Tongue (tissue), 2 donors: Measurements from ENCODE around the gene PDXDC1. TPM values are rescaled to one million over a fixed set of nuclear protein-coding genes. Genes with fewer than 3 reads are reported as not detected.
A peak's percentile ranks its signal among the peaks of the same experiment; 100 is the strongest.
"Not testable (repeated sequence)": the region's sequence is repeated elsewhere in the genome, so short reads cannot be mapped to it uniquely, and the experiment has no call there.

ENCODE experiments used
- DNase-seq: peaks from one replicate; pipeline ENCODE4 v3.0.0-alpha.2; 2015
- total RNA-seq: library from RNA; depleted of rRNA; stranded (reverse); fragments of >200 nt; gene quantifications from one replicate; pipeline ENCODE4 v1.2.3, GENCODE V29; 2014

Gene PDXDC1
- total RNA-seq, 1 donor from 2014 or later: 69.1 TPM

DNA sequence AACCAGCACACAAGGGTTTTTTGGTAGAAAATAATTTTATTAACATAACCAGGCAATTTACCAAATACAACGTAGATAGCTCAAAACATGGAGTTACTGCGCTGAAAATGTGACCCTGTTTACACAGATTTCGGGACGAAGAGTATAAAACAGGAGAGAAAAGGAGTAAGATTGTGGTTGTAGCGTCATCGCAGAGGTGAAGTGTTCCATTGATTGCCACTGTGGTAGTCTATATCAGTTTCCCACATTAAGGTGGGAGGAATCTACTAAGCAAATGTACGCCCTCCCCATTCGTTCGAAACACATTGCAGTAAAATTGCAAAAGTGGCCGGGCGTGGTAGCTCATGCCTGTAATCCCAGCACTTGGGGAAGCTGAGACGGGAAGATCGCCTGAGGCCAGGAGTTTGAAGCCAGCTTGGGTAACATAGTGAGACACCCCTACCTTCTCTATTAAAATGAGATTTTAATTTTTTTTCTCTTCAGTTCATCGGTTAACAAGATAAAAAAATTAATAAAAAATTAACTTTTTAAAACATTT, 972 bp upstream of the PDXDC1 start:
- not testable (repeated sequence) for DNase-seq

- peak; percentile 71 for DNase-seq
Measured at GRCh38 chr16:14974331-14974655, 533 bp upstream of the PDXDC1 start.

- DNase-seq: peak; percentile 17
Measured at GRCh38 chr16:14975418-14976194, 780 bp downstream of the PDXDC1 start.

- not testable (repeated sequence) for DNase-seq
Measured at GRCh38 chr16:14976971-14977736, 2.3 kb downstream of the PDXDC1 start.

- not testable (repeated sequence) for DNase-seq
Measured at GRCh38 chr16:14978281-14978680, 3.5 kb downstream of the PDXDC1 start.

DNA sequence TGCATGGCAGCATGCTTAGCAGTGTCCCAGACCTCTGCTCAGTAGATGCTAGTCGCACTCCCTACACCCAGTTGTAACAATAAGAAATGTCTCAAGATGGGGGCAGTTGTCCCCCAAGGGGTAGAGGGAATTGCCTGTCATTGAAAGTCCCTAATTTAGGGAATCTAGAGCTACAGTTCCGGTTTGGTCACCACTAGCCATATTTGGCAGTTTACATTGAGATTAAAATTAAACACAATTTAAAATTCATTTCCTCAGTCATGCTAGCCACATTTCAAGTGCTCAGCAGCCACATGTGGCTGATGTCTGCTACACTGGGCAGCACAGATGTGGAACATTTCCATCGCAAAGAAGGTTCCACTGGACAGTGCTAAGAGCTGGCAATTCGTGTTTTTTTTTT, 4.1 kb downstream of the PDXDC1 start:
- not testable (repeated sequence) for DNase-seq

DNA sequence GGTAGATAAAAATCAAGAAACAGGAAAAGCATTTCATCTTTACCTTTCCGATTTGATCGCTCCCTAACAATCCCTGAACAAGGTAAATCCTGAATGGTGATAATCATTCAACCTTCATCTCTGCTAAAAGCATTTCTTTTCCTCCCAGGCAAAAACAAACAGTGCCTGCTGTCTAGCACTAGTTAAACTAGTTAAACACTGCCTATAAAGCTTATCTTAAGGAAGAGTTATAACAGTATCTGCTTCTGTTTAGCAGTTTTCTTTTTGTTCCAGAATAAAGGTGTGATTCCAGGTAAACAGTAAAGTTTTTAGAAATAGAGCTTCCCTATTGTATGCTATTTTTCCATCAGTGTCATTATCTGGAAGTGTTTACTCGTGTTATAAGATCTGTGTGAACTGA, 6.4 kb downstream of the PDXDC1 start:
- not testable (repeated sequence) for DNase-seq

DNA sequence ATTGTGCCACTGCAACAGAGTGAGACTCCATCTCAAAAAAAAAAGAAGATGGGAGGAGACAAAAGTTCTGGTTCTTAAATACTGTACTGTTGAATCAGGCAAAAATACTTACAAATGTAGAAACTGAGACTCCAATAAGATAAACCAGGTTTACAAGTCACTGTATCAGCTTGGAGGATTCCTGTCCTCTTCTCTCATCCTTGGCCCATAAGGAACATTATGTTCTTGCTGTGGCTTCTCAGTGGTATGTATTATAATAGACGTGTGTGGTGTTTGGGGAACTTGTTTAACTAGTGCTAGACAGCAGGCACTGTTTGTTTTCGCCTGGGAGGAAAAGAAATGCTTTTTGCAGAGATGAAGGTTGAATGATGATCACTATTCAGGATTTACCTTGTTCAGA, 7.7 kb downstream of the PDXDC1 start:
- DNase-seq: not testable (repeated sequence)

DNA sequence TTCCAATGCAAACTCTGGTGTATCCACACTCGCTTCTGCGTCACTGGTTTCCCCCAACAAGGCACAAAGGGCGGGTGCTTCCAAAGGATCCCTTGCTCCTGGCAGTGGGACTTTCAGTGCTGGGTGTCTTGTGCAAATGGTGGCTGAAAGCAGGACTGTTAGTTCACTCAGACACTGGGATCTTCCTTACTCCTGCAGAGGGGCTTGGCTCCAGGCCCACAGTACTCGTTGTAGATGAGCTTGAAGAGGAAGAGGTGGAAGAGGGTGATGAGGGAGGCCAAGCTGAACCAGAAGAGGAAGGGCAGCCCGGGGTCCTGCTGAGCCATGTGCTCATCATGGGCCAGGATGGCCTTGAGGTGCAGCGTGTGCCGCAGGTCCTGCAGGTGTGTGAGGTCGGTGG, 13.3 kb downstream of the PDXDC1 start:
- DNase-seq: not testable (repeated sequence)

DNA sequence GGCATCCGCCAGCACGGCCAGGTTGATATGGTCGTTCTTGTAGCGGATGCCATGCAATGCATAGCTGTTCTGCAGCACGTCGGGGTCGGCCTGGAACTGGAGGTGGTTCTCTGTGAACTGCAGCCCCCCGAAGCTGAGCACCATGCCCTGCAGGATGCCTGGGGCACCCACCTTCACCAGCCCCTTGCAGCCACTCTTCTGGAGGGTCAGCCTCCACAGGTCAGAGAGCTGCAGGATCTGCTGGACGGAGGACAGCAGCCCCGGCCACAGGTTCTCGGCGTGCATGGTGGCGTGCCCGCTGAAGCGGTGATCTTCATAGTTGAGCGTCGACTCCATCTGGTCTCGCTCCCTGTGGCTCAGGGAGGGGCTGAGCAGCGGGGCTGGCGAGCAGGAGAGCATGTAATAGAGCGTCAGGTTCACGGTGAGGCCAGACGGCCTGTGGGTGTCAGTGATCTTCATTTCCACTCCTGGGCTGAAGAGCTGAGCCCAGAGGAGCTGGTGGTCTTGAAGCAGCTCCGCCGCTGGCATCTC, 13.9 kb downstream of the PDXDC1 start:
- peak; percentile 3 for DNase-seq

- peak; percentile 31 for DNase-seq
Measured at GRCh38 chr16:14989291-14990281, 14.8 kb downstream of the PDXDC1 start.

GRCh38 chr16:14993277-14994151, 18.7 kb downstream of the PDXDC1 start:
- DNase-seq: not testable (repeated sequence)

GRCh38 chr16:14996702-14997101, 21.9 kb downstream of the PDXDC1 start:
- not testable (repeated sequence) for DNase-seq

DNA sequence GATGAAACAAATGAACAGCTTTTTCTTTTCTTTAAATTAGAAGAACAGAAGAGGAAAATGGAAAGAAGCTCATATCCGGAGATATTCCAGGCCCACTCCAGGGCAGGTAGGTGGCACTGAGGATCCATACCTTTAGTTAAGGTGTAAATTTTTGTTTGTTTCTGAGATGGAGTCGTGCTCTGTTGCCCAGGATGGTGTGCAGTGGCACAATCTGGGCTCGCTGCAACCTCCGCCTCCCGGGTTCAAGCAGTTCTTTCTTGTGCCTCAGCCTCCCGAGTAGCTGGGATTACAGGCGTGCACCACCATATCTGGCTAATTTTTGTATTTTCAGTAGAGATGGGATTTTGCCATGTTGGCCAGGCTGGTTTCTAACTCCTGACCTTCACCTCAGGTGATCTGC, 23.5 kb downstream of the PDXDC1 start:
- DNase-seq: not testable (repeated sequence)

DNA sequence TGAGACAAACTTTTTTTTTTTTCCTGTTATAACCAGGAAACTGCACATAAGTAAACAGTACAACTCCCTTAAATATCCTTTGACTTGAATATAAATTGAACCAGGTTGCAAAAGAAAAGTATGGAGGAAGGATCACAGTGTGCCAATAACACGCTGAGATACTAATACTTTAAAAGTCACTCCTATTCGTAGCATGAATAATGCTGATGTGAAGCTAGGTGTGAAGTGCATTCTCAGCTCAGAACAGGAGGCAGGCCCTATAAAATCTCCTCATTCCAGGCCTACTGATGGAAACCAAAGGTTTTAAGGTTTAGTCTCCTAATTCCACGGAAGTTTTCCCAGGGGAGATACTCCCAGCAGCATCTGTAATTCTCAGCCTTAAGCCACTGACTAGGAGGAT, 25.0 kb downstream of the PDXDC1 start:
- not testable (repeated sequence) for DNase-seq

GRCh38 chr16:15002448-15002847, 27.6 kb downstream of the PDXDC1 start:
- DNase-seq: not testable (repeated sequence)

GRCh38 chr16:15005357-15006132, 30.7 kb downstream of the PDXDC1 start:
- not testable (repeated sequence) for DNase-seq

- DNase-seq: not testable (repeated sequence)
Measured at GRCh38 chr16:15008647-15009046, 33.8 kb downstream of the PDXDC1 start.

DNA sequence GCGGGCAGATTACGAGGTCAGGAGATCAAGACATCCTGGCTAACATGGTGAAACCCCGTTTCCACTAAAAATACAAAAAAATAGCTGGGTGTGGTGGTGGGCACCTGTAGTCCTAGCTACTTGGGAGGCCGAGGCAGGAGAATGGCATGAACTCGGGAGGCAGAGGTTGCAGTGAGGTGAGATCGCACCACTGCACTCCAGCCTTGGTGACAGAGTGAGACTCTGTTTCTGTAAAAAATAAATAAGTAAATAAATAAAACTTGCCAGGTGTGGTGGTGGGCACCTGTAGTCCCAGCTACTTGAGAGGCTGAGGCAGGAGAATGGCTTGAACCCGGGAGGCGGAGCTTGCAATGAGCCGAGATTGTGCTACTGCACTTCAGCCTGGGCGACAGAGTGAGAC, 38.1 kb downstream of the PDXDC1 start:
- not testable (repeated sequence) for DNase-seq

DNA sequence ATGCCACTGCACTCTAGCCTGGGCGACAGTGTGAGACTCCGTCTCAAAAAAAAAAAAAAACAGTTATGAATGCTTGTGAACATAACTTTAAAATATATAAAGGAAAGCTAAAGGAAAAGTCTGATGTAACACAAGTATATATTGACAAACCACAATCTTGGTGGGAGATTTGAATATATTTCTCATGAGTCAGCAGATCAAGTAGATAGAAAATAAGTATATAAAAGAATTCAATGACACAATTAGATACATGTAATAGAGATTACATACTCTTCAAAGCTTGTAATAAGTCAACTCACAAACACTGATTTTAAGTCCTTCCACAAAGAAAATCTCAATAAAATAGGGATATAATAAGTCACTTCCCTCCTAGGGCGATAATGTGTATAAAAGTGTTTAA, 40.8 kb downstream of the PDXDC1 start:
- not testable (repeated sequence) for DNase-seq
